HCT116 (cell line): ENCODE measurements around the gene GABBR2. TPM values are rescaled to one million over a fixed set of nuclear protein-coding genes. Genes with fewer than 3 reads are reported as not detected.

Source experiments
- ATAC-seq: fragments of 200-7000 bp; cut with Tn5 transposase; 2 replicates; pipeline ENCODE4 v1.9.1; 2020; ENCODE audit warnings: mild to moderate bottlenecking, moderate library complexity
- BruUV-seq: library from RNA; stranded (reverse); fragments of 400-500 nt; replicated peaks from 2 replicates; lab custom pipeline; 2021; lab: Mats Ljungman, UMichigan
- CTCF ChIA-PET: fragments of 300-600 bp; sonication (Branson Sonifier 250); formaldehyde crosslinking; loops from one replicate; lab custom pipeline; 2021; ENCODE audit warnings: antibody characterized with exemption; lab: Charles Lee
- POLR2A ChIA-PET: fragments of 300-600, 350-600 bp; sonication (Branson Sonifier 250); formaldehyde crosslinking; loops from one replicate; lab custom pipeline; 2021; ENCODE audit warnings: antibody characterized with exemption; lab: Charles Lee
- RAD21 ChIA-PET, 2 experiments: fragments of 300-600 bp; sonication (Branson Sonifier 250); formaldehyde crosslinking; loops; one replicate each; lab custom pipeline; 2023; ENCODE audit warnings: low total read pairs in 2 of 2; ENCODE audit not compliant: uncharacterized antibody in 2 of 2, unreplicated experiment in 2 of 2, low non-redundant PET in 1 of 2; lab: Charles Lee
- DNase-seq: peaks from one replicate; pipeline ENCODE4 v3.0.0-alpha.2; 2010; ENCODE audit warnings: low read depth, low spot score
- H2AFZ ChIP-seq: fragments of 200-600 bp; shearing (Covaris generic), sonication (generic); 2 replicates; pipeline ENCODE4 v1.6.1; 2017; ENCODE audit warnings: low read depth, mixed run types, mixed read lengths, antibody characterized with exemption, low read length; ENCODE audit not compliant: poor library complexity, severe bottlenecking
- H3K27ac ChIP-seq: 2 replicates; pipeline ENCODE4 v1.5.1; 2012; ENCODE audit warnings: low read depth, low read length
- H3K27me3 ChIP-seq: fragments of 200-600 bp; sonication (generic); 2 replicates; pipeline ENCODE4 v1.6.1; 2016; ENCODE audit warnings: mixed run types, low read length, mixed read lengths; ENCODE audit not compliant: insufficient read depth
- H3K36me3 ChIP-seq, 2 experiments: fragments of 200-500 bp in 1 of 2; fragments of 200-600 bp in 1 of 2; sonication (Bioruptor generic) in 1 of 2; sonication (generic) in 1 of 2; 2 replicates each; pipeline versions ENCODE4 v1.5.1 to v1.6.1; 2014 to 2016; ENCODE audit warnings: low read length in 2 of 2, inconsistent platforms in 1 of 2, mixed read lengths in 1 of 2, mixed run types in 1 of 2; ENCODE audit not compliant: insufficient read depth in 2 of 2, control insufficient read depth in 1 of 2
- H3K4me1 ChIP-seq, 2 experiments: fragments of 200-600 bp in 1 of 2; sonication (generic) in 1 of 2; 2 replicates each; pipeline versions ENCODE4 v1.5.1 to v1.6.1; 2012 to 2017; ENCODE audit warnings: low read length in 2 of 2, inconsistent platforms in 1 of 2, mild to moderate bottlenecking in 1 of 2, mixed read lengths in 1 of 2, mixed run types in 1 of 2, moderate library complexity in 1 of 2; ENCODE audit not compliant: insufficient read depth in 2 of 2, control insufficient read depth in 1 of 2
- H3K4me2 ChIP-seq: fragments of 200-600 bp; sonication (generic); 2 replicates; pipeline ENCODE4 v1.6.1; 2017; ENCODE audit warnings: mixed run types, low read length, mixed read lengths
- H3K4me3 ChIP-seq, 2 experiments: fragments of 200-600 bp in 1 of 2; sonication (generic) in 1 of 2; replicated peaks in 1 of 2; 2 replicates each; pipeline ENCODE4 v1.5.1; 2011 to 2016; ENCODE audit warnings: low read length in 2 of 2, control low read depth in 1 of 2, low read depth in 1 of 2, mild to moderate bottlenecking in 1 of 2, mixed read lengths in 1 of 2, mixed run types in 1 of 2
- H3K79me2 ChIP-seq: fragments of 200-600 bp; sonication (generic); 2 replicates; pipeline ENCODE4 v1.6.1; 2017; ENCODE audit warnings: mild to moderate bottlenecking, mixed run types, low read length, moderate library complexity, mixed read lengths; ENCODE audit not compliant: insufficient read depth
- H3K9ac ChIP-seq: fragments of 200-600 bp; sonication (generic); 2 replicates; pipeline ENCODE4 v1.6.1; 2016; ENCODE audit warnings: low read length, mixed read lengths
- H3K9me2 ChIP-seq: fragments of 200-600 bp; sonication (generic), shearing (Covaris generic); 2 replicates; pipeline ENCODE4 v1.6.1; 2017; ENCODE audit warnings: mixed run types, mild to moderate bottlenecking, moderate library complexity; ENCODE audit not compliant: insufficient read depth
- H3K9me3 ChIP-seq, 2 experiments: fragments of 200-500 bp in 1 of 2; fragments of 200-600 bp in 1 of 2; sonication (Bioruptor generic) in 1 of 2; sonication (generic) in 1 of 2; 2 replicates each; pipeline ENCODE4 v1.6.1; 2014 to 2017; ENCODE audit warnings: low read length in 2 of 2, mixed read lengths in 2 of 2, inconsistent platforms in 1 of 2, low read depth in 1 of 2, mild to moderate bottlenecking in 1 of 2, mixed run types in 1 of 2, moderate library complexity in 1 of 2; ENCODE audit not compliant: control insufficient read depth in 1 of 2, insufficient read depth in 1 of 2
- H4K20me1 ChIP-seq: fragments of 200-600 bp; sonication (generic), shearing (Covaris generic); 2 replicates; pipeline ENCODE4 v1.6.1; 2017; ENCODE audit warnings: mixed run types, mild to moderate bottlenecking, moderate library complexity; ENCODE audit not compliant: insufficient read depth
- CTCF ChIP-seq, 3 experiments: fragments of 200-600 bp in 1 of 3; sonication (generic) in 1 of 3; IDR thresholded peaks in 2 of 3; conservative IDR thresholded peaks in 1 of 3; 2 replicates each; pipeline ENCODE4 v1.5.1; 2012 to 2017; ENCODE audit warnings: low read depth in 2 of 3, low read length in 2 of 3, antibody characterized with exemption in 1 of 3, borderline replicate concordance in 1 of 3, control low read depth in 1 of 3, mild to moderate bottlenecking in 1 of 3, mixed read lengths in 1 of 3, mixed run types in 1 of 3, moderate library complexity in 1 of 3; ENCODE audit not compliant: insufficient read depth in 1 of 3
- JUND ChIP-seq: IDR thresholded peaks from 2 replicates; pipeline ENCODE4 v1.6.1; 2012
- POLR2A ChIP-seq: IDR thresholded peaks from 2 replicates; pipeline ENCODE4 v1.7.0; 2011; ENCODE audit warnings: borderline replicate concordance; ENCODE audit not compliant: insufficient read depth, insufficient read length; ENCODE audit errors: extremely low read depth
- RAD21 ChIP-seq: IDR thresholded peaks from 2 replicates; pipeline ENCODE4 v1.6.1; 2012; ENCODE audit warnings: low read depth, mild to moderate bottlenecking
- ZBTB33 ChIP-seq: IDR thresholded peaks from 2 replicates; pipeline ENCODE4 v1.6.1; 2011; ENCODE audit warnings: mild to moderate bottlenecking, low read length, moderate library complexity; ENCODE audit not compliant: insufficient replicate concordance; ENCODE audit errors: extremely low read depth
- ZFX ChIP-seq: fragments of 450-650 bp; IDR thresholded peaks from 2 replicates; pipeline ENCODE4 v1.6.1; 2017
- intact Hi-C: fragments of 100-400 bp; cut with micrococcal nuclease; formaldehyde crosslinking; loops from 2 replicates; pipeline ENCODE4 v1.10.0; 2022
- total RNA-seq: library from RNA; stranded (reverse); gene quantifications from one replicate; pipeline ENCODE4 v1.2.1, GENCODE V29; 2021; ENCODE audit not compliant: unreplicated experiment
- TF ChIP-seq, protein P1 (sequence below): IDR thresholded peaks from 2 replicates; pipeline ENCODE4 v1.6.1; 2012; ENCODE audit warnings: low read depth

Gene GABBR2
- total RNA-seq, 1 experiment from 2014 or later, result 0.15 TPM

GRCh38 chr9:98607787-98608186 is 100.9 kb downstream of the GABBR2 start (continued):
- TF ChIP-seq CTCF (IDR thresholded peaks at IDR 0.05 in 2 of 3, conservative IDR thresholded peaks at IDR 0.05 in 1 of 3; ENCODE audit: borderline replicate concordance in 1 of 3, insufficient read depth in 1 of 3, low read depth in 2 of 3, low read length in 2 of 3), result no peak
- TF ChIP-seq, all 23 proteins: peak for 0

DNA sequence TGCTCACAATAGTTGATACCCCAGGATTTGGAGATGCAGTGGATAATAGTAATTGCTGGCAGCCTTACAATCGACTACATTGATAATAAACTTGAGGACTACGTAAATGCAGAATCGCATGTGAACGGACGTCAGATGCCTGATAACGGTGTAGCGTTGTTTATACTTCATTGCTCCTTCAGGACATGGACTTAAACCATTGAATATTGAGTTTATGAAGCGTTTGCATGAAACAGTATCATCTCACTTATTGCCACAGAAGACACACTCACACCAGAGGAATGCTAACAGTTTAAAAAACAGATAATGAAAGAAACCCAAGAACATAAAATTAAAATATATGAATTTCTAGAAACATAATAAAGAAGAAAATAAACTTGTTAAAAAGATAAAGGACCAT is 101.6 kb downstream of the GABBR2 start:
- intact Hi-C loops, result no loop called here
- POLR2A ChIA-PET, result no interaction called here
- TF ChIP-seq, protein P1, sequence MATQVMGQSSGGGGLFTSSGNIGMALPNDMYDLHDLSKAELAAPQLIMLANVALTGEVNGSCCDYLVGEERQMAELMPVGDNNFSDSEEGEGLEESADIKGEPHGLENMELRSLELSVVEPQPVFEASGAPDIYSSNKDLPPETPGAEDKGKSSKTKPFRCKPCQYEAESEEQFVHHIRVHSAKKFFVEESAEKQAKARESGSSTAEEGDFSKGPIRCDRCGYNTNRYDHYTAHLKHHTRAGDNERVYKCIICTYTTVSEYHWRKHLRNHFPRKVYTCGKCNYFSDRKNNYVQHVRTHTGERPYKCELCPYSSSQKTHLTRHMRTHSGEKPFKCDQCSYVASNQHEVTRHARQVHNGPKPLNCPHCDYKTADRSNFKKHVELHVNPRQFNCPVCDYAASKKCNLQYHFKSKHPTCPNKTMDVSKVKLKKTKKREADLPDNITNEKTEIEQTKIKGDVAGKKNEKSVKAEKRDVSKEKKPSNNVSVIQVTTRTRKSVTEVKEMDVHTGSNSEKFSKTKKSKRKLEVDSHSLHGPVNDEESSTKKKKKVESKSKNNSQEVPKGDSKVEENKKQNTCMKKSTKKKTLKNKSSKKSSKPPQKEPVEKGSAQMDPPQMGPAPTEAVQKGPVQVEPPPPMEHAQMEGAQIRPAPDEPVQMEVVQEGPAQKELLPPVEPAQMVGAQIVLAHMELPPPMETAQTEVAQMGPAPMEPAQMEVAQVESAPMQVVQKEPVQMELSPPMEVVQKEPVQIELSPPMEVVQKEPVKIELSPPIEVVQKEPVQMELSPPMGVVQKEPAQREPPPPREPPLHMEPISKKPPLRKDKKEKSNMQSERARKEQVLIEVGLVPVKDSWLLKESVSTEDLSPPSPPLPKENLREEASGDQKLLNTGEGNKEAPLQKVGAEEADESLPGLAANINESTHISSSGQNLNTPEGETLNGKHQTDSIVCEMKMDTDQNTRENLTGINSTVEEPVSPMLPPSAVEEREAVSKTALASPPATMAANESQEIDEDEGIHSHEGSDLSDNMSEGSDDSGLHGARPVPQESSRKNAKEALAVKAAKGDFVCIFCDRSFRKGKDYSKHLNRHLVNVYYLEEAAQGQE, result no peak
- no peak for TF ChIP-seq RAD21
- TF ChIP-seq POLR2A, result no peak
- TF ChIP-seq ZFX, result no peak
- TF ChIP-seq JUND, result no peak
- TF ChIP-seq ZBTB33, result no peak

More for the DNA sequence above, 101.6 kb downstream of the GABBR2 start:
- no peak overlapping the region for H3K27ac ChIP-seq
- ATAC-seq (no peak), DNase-seq (no peak)
- H3K36me3 ChIP-seq, result no peaks in the 10 kb centered on the region
- H3K9me3 ChIP-seq, result no peaks in the 10 kb centered on the region
- H3K79me2 ChIP-seq, result no peaks in the 10 kb centered on the region
- H4K20me1 ChIP-seq, result no peaks in the 10 kb centered on the region
- RAD21 ChIA-PET, result no interaction called here
- no peak overlapping the region for H3K4me3 ChIP-seq
- H3K9ac ChIP-seq, result no peak overlapping the region
- BruUV-seq, result no TSS peak
- no peak overlapping the region for H2AFZ ChIP-seq
- H3K9me2 ChIP-seq, result no peaks in the 10 kb centered on the region
- peaks cover 11% of the 10 kb centered on the region; the same call in 1 of the 2 replicates for H3K27me3 ChIP-seq
- CTCF ChIA-PET, result no interaction called here
- H3K4me2 ChIP-seq, result no peak overlapping the region
- no peaks in the 10 kb centered on the region for H3K4me1 ChIP-seq
